Kidney epithelial cell (primary cell): ENCODE results near the gene DNAH11. TPM values are rescaled to one million over a fixed set of nuclear protein-coding genes. Genes with fewer than 3 reads are reported as not detected.
"Not testable (repeated sequence)": the region's sequence is repeated elsewhere in the genome, so short reads cannot be mapped to it uniquely, and the experiment has no call there.

Source experiments
- DNase-seq: peaks from one replicate; pipeline ENCODE4 v3.0.0-alpha.2; 2010; ENCODE audit warnings: low read depth
- H3K27me3 ChIP-seq: 2 replicates; pipeline ENCODE4 v1.6.0; 2011; ENCODE audit warnings: low read length; ENCODE audit not compliant: control insufficient read depth, insufficient read depth
- H3K36me3 ChIP-seq: 2 replicates; pipeline ENCODE4 v1.5.1; 2011; ENCODE audit warnings: low read length; ENCODE audit not compliant: control insufficient read depth, insufficient read depth
- H3K4me3 ChIP-seq: 2 replicates; pipeline ENCODE4 v1.5.1; 2011; ENCODE audit warnings: low read depth, mild to moderate bottlenecking, control low read depth, low read length
- CTCF ChIP-seq: IDR thresholded peaks from 2 replicates; pipeline ENCODE4 v1.5.1; 2011; ENCODE audit warnings: mild to moderate bottlenecking, moderate library complexity, low read length, control low read depth, inconsistent platforms; ENCODE audit not compliant: insufficient read depth, poor library complexity, severe bottlenecking
- total RNA-seq: library from RNA; depleted of rRNA; stranded (reverse); fragments of >200 nt; gene quantifications from 2 replicates; pipeline ENCODE4 v1.2.3, GENCODE V29; 2015

The DNAH11 gene
- total RNA-seq, 1 donor from 2014 or later: not detected

DNA sequence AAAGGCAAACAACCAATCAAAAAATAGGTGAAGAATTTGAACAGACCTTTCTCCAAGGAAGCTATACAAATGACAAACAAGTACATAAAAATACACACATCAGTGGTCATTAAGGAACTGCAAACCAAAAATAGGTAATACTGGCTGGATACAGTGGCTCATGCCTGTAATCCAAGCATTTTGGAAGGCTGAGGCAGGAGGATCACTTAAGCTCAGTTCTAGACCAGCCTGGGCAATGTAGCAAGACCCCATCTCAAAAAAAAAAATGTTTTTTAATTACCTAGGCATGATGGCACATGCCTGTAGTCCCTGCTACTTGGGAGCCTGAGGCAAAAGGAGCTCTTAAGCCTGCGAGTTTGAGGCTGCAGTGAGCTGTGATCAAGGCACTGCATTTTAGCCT, 383.6 kb downstream of the DNAH11 start:
- no peak for DNase-seq
- H3K27me3 ChIP-seq: no peaks in the 10 kb centered on the region
- no peak for TF ChIP-seq CTCF
- no peaks in the 10 kb centered on the region for H3K36me3 ChIP-seq
- no peak overlapping the region for H3K4me3 ChIP-seq

DNA sequence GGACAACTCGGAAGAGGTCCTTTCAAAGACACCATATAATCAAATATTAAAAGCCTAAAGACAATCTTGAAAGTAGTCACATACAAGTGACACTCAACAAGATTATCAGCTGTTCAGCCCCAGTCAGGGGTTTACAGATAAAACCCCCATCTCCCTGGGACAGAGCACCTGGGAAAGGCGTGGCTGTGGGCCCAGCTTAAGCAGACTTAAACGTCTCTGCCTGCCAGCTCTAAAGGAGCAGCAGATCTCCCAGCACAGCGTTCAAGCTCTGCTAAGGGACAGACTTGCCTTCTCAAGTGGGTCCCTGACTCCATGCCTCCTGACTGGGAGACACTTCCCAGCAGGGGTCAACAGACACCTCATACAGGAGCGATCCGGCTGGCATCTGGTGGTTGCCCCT, 384.9 kb downstream of the DNAH11 start:
- no peak for DNase-seq
- no peaks in the 10 kb centered on the region for H3K36me3 ChIP-seq
- H3K4me3 ChIP-seq: no peak overlapping the region
- TF ChIP-seq CTCF: no peak
- H3K27me3 ChIP-seq: no peaks in the 10 kb centered on the region

GRCh38 chr7:21933293-21933692, 390.5 kb downstream of the DNAH11 start:
- not testable (repeated sequence) for H3K4me3 ChIP-seq, DNase-seq, H3K27me3 ChIP-seq, H3K36me3 ChIP-seq

DNA sequence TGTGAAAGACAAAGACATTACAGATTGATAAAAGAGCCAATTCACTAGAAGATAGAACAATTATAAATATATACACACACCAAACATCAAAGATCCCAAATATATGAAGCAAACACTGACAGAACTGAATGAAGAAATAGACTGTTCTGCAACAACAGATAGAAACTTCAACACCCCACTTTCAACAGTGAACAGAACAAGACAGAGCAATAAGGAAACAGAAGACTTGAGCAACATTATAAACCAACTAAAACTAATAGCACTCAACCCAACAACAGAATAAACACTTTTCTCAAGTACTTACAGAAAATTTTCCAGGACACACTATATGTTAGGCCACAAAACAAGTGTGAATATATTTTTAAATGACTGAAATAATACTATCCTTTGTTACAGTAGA, 392.0 kb downstream of the DNAH11 start:
- Histone ChIP-seq H3K36me3 (no peaks in the 10 kb centered on the region), H3K4me3 (no peak overlapping the region), H3K27me3 (no peaks in the 10 kb centered on the region)
- TF ChIP-seq CTCF: no peak
- no peak for DNase-seq

- Histone ChIP-seq H3K27me3 (no peaks in the 10 kb centered on the region), H3K4me3 (no peak overlapping the region), H3K36me3 (no peaks in the 10 kb centered on the region)
- no peak for DNase-seq
- TF ChIP-seq CTCF: no peak
Observed at GRCh38 chr7:21938463-21938862, 395.6 kb downstream of the DNAH11 start.

DNA sequence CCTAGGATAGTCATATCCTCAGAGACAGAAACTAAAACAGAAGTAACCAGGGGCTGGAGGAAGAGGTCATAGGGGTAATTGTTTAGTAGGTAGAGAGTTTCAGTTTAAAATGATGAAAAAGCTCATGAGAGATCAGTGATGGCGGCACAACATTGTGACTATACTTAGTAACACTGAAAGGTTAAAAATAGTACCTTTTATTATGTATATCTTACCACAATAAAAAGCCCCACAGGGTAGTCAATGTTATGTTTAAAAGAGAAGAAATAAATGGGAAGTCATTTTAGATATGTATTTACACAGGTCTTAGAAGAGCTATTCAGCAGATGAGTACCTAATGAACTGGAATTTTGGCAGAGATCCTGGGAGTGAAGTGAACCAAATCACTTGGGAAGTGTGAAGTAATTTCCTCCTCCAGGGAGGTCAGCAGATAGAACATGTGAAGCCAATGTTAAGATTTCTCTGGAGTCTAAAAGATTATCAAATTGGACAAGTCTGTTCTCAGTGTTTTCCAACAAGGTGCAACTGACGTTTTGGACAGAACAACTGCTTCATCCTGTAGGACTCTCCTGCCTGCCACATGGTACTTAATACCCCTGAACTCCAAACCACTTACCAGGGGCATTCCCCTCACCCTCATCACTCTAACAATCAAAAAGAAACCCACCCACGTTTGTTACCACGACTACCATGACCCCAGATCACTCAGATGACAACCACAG, 396.5 kb downstream of the DNAH11 start:
- peak; percentile 61 for DNase-seq
- no peak overlapping the region for H3K4me3 ChIP-seq
- H3K36me3 ChIP-seq: no peaks in the 10 kb centered on the region
- no peaks in the 10 kb centered on the region for H3K27me3 ChIP-seq
- no peak for TF ChIP-seq CTCF
